HepG2 (cell line): ENCODE data around the gene NARF. TPM values are rescaled to one million over a fixed set of nuclear protein-coding genes. Genes with fewer than 3 reads are reported as not detected.

ENCODE experiments used
- FOXA1 ChIP-seq, 2 experiments: fragments of 450-650 bp in 1 of 2; sonication (generic) in 1 of 2; formaldehyde crosslinking in 1 of 2; IDR thresholded peaks; 2 replicates each; pipeline versions ENCODE4 v1.4.0 to v1.6.1; 2016 to 2020; ENCODE audit warnings: missing genetic modification reagents in 1 of 2
- GATAD2A ChIP-seq: IDR thresholded peaks from 2 replicates; pipeline ENCODE4 v1.6.1; 2016
- KAT2B ChIP-seq: fragments of 150-350 bp; IDR thresholded peaks from 2 replicates; pipeline ENCODE4 v1.6.1; 2014; ENCODE audit warnings: low read depth, low read length, borderline replicate concordance
- SMAD1 ChIP-seq: sonication (generic); formaldehyde crosslinking; IDR thresholded peaks from 2 replicates; pipeline ENCODE4 v1.4.0; 2020; ENCODE audit warnings: missing genetic modification reagents, low read depth, mild to moderate bottlenecking, borderline replicate concordance
- WIZ ChIP-seq: sonication (generic); formaldehyde crosslinking; IDR thresholded peaks from 2 replicates; pipeline ENCODE4 v1.5.1; 2020; ENCODE audit warnings: mild to moderate bottlenecking, missing genetic modification reagents
- YY1 ChIP-seq: IDR thresholded peaks from 2 replicates; pipeline ENCODE4 v1.6.1; 2011; ENCODE audit warnings: low read length, low read depth, moderate library complexity, mild to moderate bottlenecking; ENCODE audit not compliant: insufficient read depth, insufficient replicate concordance
- ZNF101 ChIP-seq: sonication (generic); formaldehyde crosslinking; IDR thresholded peaks from 2 replicates; pipeline ENCODE4 v1.4.0; 2020; ENCODE audit warnings: mild to moderate bottlenecking, low read depth, missing genetic modification reagents, borderline replicate concordance
- ZNF354B ChIP-seq: sonication (generic); formaldehyde crosslinking; IDR thresholded peaks from 2 replicates; pipeline ENCODE4 v1.8.0; 2022; ENCODE audit warnings: mild to moderate bottlenecking, missing genetic modification reagents
- ZNF441 ChIP-seq: sonication (generic); formaldehyde crosslinking; IDR thresholded peaks from 2 replicates; pipeline ENCODE4 v1.7.0; 2021; ENCODE audit warnings: missing genetic modification reagents, borderline replicate concordance
- polyA plus RNA-seq, 8 experiments: library from polyadenylated mRNA; depleted of rRNA in 3 of 8; stranded (reverse) in 7 of 8; unstranded in 1 of 8; fragments of >200 nt; fragmentation: Illumina TruSeq in 4 of 8; extraction: Trizol in 4 of 8; gene quantifications; 2 replicates each; pipeline versions ENCODE4 v1.2.1 to v1.2.3, GENCODE V29; 2011 to 2016; ENCODE audit warnings: low read depth in 4 of 8, missing spikeins in 1 of 8, mixed read lengths in 1 of 8; ENCODE audit not compliant: insufficient read depth in 1 of 8
- total RNA-seq, 5 experiments: library from RNA; depleted of rRNA; stranded (reverse); fragments of >200 nt; fragmentation: Illumina TruSeq; extraction: Trizol; gene quantifications; 2 replicates each; pipeline ENCODE4 v1.2.3, GENCODE V29; 2016; ENCODE audit warnings: low read depth in 1 of 5
- TF ChIP-seq, protein P1 (sequence below), 2 experiments: fragments of 450-650 bp in 1 of 2; sonication (generic) in 1 of 2; formaldehyde crosslinking in 1 of 2; IDR thresholded peaks; 2 replicates each; pipeline versions ENCODE4 v1.6.1 to v1.8.0; 2016 to 2022; ENCODE audit warnings: antibody characterized with exemption in 1 of 2, mild to moderate bottlenecking in 1 of 2, missing genetic modification reagents in 1 of 2
- TF ChIP-seq, protein P2 (sequence below): sonication (generic); formaldehyde crosslinking; conservative IDR thresholded peaks from 2 replicates; pipeline ENCODE4 v1.4.0; 2020; ENCODE audit warnings: missing genetic modification reagents
- TF ChIP-seq, protein P3 (sequence below): sonication (generic); formaldehyde crosslinking; IDR thresholded peaks from 2 replicates; pipeline ENCODE4 v1.4.0; 2020; ENCODE audit warnings: missing genetic modification reagents
- TF ChIP-seq, protein P4 (sequence below): sonication (generic); formaldehyde crosslinking; IDR thresholded peaks from 2 replicates; pipeline ENCODE4 v1.5.0; 2020; ENCODE audit warnings: mild to moderate bottlenecking, missing genetic modification reagents

The NARF gene
- total and polyA plus RNA-seq, 2 of the 13 experiments (the other 11 are each of a cell fraction or from before 2014, with no cell fraction given): 61.1 to 144 TPM

DNA sequence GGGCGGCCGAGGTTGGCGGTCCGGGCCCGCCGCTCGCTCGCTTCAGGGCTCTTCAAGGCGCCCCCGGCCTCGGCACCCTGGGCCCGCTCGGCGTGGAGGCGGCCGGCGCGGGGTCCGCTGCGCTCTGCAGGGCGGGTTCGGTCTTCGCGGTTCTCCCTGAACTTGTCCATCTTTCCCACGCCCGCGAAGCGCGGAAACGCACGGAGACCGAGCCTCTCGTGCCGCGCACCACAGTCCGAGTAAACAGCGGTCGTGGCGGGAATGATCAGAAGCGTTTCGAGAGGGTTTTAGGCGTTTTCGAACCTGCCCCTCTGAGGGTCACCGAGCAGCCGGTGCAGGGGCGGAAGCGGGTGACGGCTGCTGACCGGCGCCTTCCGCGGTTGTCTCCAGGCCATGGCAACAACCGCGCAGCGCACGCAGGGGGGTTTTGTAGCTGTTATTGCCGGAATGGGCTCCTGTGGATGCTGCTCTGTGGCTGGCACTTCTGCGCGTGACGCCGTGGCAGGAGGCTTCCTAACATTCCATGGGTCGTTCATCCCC lies 414 bp downstream of the NARF start (continued):
- TF ChIP-seq, protein P1, sequence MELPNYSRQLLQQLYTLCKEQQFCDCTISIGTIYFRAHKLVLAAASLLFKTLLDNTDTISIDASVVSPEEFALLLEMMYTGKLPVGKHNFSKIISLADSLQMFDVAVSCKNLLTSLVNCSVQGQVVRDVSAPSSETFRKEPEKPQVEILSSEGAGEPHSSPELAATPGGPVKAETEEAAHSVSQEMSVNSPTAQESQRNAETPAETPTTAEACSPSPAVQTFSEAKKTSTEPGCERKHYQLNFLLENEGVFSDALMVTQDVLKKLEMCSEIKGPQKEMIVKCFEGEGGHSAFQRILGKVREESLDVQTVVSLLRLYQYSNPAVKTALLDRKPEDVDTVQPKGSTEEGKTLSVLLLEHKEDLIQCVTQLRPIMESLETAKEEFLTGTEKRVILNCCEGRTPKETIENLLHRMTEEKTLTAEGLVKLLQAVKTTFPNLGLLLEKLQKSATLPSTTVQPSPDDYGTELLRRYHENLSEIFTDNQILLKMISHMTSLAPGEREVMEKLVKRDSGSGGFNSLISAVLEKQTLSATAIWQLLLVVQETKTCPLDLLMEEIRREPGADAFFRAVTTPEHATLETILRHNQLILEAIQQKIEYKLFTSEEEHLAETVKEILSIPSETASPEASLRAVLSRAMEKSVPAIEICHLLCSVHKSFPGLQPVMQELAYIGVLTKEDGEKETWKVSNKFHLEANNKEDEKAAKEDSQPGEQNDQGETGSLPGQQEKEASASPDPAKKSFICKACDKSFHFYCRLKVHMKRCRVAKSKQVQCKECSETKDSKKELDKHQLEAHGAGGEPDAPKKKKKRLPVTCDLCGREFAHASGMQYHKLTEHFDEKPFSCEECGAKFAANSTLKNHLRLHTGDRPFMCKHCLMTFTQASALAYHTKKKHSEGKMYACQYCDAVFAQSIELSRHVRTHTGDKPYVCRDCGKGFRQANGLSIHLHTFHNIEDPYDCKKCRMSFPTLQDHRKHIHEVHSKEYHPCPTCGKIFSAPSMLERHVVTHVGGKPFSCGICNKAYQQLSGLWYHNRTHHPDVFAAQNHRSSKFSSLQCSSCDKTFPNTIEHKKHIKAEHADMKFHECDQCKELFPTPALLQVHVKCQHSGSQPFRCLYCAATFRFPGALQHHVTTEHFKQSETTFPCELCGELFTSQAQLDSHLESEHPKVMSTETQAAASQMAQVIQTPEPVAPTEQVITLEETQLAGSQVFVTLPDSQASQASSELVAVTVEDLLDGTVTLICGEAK (IDR thresholded peaks at IDR 0.05): no peak
- TF ChIP-seq, protein P1 (CRISPR knock-in tag; IDR thresholded peaks at IDR 0.05): no peak
- TF ChIP-seq, protein P2, sequence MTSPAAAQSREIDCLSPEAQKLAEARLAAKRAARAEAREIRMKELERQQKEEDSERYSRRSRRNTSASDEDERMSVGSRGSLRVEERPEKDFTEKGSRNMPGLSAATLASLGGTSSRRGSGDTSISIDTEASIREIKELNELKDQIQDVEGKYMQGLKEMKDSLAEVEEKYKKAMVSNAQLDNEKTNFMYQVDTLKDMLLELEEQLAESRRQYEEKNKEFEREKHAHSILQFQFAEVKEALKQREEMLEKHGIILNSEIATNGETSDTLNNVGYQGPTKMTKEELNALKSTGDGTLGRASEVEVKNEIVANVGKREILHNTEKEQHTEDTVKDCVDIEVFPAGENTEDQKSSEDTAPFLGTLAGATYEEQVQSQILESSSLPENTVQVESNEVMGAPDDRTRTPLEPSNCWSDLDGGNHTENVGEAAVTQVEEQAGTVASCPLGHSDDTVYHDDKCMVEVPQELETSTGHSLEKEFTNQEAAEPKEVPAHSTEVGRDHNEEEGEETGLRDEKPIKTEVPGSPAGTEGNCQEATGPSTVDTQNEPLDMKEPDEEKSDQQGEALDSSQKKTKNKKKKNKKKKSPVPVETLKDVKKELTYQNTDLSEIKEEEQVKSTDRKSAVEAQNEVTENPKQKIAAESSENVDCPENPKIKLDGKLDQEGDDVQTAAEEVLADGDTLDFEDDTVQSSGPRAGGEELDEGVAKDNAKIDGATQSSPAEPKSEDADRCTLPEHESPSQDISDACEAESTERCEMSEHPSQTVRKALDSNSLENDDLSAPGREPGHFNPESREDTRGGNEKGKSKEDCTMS: no peak
- TF ChIP-seq YY1 (no peak), ZNF101 (CRISPR knock-in tag) (no peak), ZNF354B (CRISPR knock-in tag) (no peak), FOXA1 (IDR thresholded peaks at IDR 0.05) (no peak), FOXA1 (CRISPR knock-in tag; IDR thresholded peaks at IDR 0.05) (no peak), WIZ (CRISPR knock-in tag) (no peak), SMAD1 (CRISPR knock-in tag) (peak; percentile 82; the same call in 1 of the 2 replicates), ZNF441 (CRISPR knock-in tag) (peak; percentile 16; the same call in 1 of the 2 replicates), GATAD2A (CRISPR knock-in tag) (no peak), KAT2B (no peak)
- TF ChIP-seq, protein P3, sequence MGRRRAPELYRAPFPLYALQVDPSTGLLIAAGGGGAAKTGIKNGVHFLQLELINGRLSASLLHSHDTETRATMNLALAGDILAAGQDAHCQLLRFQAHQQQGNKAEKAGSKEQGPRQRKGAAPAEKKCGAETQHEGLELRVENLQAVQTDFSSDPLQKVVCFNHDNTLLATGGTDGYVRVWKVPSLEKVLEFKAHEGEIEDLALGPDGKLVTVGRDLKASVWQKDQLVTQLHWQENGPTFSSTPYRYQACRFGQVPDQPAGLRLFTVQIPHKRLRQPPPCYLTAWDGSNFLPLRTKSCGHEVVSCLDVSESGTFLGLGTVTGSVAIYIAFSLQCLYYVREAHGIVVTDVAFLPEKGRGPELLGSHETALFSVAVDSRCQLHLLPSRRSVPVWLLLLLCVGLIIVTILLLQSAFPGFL (CRISPR knock-in tag): no peak
- TF ChIP-seq, protein P4, sequence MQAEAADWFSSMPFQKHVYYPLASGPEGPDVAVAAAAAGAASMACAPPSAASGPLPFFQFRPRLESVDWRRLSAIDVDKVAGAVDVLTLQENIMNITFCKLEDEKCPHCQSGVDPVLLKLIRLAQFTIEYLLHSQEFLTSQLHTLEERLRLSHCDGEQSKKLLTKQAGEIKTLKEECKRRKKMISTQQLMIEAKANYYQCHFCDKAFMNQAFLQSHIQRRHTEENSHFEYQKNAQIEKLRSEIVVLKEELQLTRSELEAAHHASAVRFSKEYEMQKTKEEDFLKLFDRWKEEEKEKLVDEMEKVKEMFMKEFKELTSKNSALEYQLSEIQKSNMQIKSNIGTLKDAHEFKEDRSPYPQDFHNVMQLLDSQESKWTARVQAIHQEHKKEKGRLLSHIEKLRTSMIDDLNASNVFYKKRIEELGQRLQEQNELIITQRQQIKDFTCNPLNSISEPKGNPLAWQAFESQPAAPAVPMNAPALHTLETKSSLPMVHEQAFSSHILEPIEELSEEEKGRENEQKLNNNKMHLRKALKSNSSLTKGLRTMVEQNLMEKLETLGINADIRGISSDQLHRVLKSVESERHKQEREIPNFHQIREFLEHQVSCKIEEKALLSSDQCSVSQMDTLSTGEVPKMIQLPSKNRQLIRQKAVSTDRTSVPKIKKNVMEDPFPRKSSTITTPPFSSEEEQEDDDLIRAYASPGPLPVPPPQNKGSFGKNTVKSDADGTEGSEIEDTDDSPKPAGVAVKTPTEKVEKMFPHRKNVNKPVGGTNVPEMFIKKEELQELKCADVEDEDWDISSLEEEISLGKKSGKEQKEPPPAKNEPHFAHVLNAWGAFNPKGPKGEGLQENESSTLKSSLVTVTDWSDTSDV: no peak
